GM15510 (cell line): ENCODE results near the gene SPATA33.

ENCODE experiments used
- POLR2A ChIP-seq: IDR thresholded peaks from 3 replicates; pipeline ENCODE4 v1.6.1; 2011; ENCODE audit warnings: borderline replicate concordance; ENCODE audit not compliant: insufficient read length; ENCODE audit errors: extremely low read depth

The SPATA33 gene

DNA sequence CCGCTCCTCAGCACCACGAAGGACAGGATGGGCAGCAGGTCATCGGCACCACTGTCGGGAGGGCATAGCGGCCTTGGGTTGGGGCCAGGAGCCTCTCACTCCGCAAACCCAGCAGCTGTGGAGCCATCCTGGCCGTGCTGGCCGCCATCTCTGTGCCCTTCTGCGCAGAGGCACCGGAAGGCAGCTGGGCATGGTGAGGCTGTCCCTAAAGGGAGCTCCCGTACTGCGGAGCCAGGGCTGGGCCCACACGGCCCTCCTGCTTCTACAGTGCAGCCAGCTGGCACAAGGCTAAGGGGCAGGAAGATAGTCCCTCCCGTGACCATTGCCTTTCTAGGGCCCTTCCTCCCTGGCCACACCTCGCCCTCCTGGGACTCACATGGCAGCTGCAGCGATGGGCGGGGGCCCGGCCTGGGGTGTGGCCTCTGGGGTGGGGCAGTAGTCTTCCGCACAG, 50.9 kb downstream of the SPATA33 start:
- TF ChIP-seq POLR2A, result no peak

DNA sequence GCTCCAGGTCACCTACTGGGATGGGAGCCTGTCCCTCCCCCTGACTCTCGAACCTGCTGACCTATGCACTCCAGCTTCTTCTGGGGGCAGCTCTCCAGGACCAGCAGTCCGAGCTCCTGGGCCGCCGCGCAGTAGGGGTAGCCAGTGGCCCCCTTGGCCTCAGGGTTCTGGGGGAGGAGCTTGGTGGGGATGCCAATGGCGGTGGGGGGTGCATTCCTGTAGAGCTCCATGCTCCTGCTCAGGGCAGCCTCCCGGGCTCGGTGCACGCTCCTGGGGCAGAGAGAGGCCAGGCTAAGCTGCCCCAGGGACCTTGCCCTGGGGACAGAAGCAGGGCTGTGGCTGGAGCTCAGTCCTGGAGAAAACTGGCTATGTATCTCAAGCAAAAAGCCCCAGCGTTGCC, 51.5 kb downstream of the SPATA33 start:
- no peak for TF ChIP-seq POLR2A

DNA sequence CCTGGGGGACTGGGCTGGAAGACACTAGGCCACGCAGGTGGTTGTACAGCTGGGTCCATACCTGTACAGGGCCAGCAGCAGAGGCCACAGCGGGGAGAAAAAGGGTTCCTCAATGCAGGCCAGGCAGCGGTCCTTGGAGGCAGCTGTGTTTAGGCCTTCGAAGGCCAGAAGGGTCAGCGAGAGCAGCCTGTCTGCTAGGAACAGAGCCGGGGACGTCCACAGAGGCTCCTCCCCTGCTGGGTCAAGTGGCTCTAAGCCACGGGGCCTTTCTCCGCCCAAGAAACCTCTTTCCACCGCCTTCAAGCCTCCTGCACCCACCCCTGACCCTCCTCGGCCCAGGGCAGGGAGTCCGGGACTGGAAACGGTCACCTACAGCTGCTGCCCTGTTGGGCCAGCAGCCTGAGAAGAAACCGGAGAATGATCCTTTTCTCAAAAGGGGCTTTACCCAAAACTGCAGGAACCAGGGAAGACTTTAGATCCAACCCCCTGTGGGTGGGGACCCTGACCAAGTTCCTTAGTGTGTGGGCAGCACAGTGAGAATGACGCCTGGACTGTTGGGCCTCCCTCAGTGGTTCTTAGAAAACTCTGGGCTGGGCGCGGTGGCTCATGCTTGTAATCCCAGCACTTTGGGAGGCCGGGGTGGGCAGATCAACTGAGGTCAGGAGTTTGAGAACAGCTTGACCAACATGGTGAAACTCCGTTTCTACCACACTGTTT, 52.2 kb downstream of the SPATA33 start:
- TF ChIP-seq POLR2A, result no peak

DNA sequence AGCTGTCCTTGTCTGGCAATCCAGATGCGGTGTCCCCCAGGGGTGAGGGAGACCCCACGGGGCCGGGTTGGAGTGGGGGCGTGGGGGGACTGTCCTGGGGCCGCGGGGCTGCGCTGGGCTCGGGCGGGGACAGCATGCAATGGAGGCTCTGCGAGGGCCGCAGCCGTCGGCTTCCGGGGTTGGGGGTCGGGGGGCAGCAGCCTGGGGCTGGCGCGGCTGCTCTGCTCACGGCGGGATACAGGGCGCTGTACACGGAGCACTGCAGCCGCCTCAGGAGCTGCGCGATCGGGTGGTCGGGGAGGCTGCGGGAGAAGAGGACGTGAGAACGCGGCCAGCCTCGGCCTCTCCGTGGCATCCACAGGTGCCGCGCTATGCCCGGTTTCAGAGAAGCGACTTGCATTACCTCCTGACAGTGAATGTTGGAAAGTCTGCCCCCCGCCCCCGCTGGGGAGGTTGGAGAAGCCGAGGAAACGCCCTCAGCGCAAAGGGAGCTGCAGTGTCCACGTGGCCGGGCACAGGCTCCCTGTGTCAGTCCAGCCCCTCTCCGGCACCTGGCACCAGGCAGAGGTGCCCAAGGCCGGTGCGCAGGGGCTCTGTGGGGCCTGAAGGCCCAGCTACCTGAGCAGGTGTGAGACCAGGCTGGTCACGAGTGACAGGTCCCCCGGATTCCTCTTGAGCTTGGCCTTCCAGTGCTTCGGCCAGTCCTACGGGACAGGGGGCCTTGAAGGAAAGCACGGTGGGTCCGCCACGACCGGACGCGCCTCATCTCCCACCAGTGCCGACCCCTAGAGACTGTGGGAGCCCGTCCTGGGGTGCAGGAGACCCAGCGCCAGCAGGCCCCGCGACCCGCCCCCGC, 53.3 kb downstream of the SPATA33 start:
- TF ChIP-seq POLR2A, result no peak

DNA sequence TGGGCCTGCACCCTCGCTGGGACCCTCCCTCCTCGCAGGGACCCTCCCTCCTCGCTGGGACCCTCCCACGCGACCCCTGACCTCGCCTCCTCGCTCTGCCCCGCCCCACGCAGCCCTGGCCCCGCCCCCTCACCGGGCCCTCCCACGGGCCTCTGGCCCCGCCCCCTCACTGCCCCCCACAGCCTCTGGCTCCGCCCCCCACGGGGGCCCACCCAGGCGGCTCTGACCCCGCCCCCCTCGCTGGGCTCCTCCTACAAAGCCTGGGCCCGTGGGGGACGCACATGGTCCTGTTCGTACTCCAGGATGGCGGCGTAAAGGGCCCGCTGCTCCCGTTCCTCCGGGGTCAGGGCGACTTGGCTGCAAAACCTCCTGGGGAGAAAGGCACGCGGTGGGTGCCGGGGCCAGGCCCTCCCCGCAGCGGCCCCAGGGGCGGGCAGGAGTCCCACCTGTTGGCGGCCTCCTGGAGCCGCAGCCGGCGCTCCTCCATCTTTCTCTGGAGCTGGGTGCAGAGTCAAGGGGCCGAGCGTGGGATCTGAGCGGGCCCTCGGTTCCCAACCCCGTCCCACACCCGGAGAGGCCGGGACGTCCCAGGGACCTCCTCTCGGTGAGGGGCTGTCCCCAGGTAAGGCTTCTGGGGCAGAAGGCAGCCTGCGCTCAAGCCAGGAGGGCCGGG, 54.1 kb downstream of the SPATA33 start:
- TF ChIP-seq POLR2A, result peak; percentile 80

DNA sequence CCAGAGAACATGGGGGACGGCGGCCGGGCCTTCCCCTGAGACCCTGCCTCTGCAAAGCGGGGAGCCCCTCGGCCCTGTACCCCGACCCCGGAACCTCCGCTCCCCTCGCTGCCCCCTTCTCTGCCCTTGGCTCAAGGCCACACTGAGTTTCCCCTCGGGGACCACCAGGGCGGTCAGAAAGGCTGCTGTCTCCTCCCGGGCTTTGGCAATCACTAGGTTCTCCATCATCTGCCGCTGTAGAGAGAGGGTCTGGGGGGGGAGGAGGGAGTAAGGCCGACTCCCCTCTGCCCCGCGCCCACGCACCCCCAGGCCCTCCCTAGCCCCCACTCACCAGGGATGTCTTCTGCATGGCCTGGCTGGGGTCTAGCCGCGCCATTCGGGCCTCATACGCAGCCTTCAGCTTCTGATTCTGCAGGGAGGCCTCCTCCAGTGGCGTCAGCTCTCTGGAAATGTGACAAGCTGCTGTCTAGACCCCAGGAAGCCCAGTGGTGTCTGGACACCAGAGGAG, 54.7 kb downstream of the SPATA33 start:
- no peak for TF ChIP-seq POLR2A

DNA sequence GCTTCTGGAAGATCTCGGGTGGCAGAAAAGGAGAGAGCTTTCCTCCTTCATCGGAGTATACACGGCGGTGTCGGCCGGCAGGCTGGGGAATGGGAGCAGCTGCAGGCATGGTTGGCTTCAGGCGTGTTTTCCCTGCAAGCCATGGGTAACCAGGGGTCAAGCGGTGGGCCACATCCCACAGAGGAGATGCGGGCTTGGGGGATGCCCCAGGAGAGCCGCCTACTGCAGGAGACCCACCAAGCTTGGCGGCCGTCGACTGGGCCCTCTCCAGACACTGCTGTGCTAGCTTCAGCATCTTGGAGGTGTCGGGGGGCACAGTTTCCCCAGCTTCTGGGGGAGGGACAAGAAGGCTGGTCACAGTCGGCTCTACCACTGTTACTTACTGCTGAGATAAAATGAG, 58.9 kb downstream of the SPATA33 start:
- TF ChIP-seq POLR2A, result no peak

DNA sequence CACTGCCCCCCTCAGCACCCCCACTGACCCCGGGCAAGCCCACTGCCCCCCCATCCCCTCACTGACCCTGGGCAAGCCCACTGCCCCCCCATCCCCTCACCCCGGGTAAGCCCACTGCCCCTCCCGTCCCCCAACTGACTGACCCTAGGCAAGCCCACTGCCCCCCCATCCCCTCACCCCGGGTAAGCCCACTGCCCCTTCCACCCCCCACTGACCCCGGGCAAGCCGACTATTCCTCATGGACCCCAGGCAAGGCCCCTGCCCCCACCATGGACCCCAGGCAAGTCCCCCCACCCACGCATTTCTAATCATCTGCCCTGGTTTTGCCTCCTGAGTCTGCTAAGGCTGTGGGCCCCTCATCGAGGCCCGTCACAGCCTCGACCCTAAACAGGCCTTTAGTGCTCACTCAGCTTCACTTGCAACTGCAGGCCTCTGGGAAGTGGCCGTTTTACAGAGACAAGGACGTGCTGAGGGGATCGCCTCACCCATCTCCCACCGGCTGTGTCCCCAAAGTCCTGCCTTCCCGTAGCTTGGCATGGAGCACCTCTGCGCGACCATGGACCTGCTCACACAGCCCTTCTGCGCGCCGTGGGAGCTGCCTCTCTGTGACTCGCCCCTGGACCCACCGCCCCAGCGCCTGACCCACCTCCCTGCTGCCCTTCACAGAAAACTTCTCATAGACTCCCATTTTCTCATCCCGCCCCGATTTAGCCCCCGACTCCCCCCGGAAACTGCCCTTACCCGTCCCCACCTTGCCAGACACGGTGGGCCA, 59.5 kb downstream of the SPATA33 start:
- no peak for TF ChIP-seq POLR2A

DNA sequence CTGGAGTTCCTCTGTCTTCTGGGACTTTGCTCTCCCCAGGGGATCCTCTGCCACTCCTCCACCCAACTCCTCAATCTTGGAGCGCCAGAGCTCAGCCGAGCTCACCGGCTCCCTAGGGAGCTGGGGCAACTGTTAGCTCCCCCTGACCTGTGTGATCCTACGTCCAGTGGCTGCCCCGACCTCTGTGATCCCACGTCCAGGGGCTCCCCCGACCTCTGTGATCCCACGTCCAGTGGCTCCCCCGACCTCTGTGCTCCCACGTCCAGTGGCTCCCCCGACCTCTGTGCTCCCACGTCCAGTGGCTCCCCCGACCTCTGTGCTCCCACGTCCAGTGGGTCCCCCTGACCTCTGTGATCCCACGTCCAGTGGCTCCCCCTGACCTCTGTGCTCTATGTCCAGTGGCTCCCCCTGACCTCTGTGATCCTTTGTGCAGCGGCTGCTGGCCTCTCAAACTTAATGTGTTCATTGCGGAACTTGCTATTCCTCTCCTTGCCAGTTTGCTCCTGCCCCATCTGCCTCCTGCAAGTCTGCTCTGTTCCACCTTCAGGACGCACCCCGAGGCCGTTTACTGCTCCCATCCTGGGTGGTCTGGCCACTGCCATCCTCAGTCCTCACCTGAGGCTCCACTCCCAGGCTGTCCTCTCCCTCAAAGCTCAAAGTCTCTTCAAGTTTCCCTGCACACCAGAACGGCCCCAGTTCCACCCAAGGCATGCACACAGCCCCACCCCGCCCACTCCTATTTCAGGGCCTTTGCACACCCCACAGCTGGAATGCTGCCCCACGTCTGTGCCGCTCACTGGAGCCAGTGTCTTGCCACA, 60.3 kb downstream of the SPATA33 start:
- no peak for TF ChIP-seq POLR2A
